HG03066 (cell line): ENCODE measurements around the gene MICAL3.
"Not testable (repeated sequence)": the region's sequence is repeated elsewhere in the genome, so short reads cannot be mapped to it uniquely, and the experiment has no call there.

ENCODE experiments used
- ATAC-seq: cut with Tn5 transposase; IDR thresholded peaks from one replicate; pipeline ENCODE4 v1.9.1; 2021; ENCODE audit warnings: low read depth; ENCODE audit not compliant: unreplicated experiment

MICAL3 gene

GRCh38 chr22:18001040-18001893 is 23.1 kb downstream of the MICAL3 start:
- no peak for ATAC-seq

- ATAC-seq = no peak
These were observed 23.8 kb downstream of the MICAL3 start for GRCh38 chr22:18000441-18001039.

- no peak for ATAC-seq
These were observed 24.5 kb downstream of the MICAL3 start for GRCh38 chr22:17999851-18000250.

DNA sequence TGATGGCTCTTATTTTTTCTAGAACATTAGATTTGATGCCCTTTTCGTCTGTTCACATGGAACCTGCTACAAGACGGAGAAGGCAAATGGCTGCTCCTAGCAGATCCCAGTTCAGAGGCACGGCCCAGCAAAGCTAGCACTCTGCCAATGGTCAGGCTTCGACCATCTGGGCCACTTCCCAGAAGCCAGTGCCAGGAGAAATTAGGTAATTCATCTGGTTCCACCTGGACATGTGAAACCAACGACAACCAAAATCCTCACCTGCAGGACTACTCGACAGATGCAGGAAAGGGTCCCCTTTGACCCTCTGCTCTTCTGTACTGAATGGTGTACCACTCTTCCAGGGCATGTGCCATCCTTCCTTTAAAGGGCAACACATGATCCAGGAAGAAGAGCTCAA is 25.4 kb downstream of the MICAL3 start:
- ATAC-seq = no peak

- no peak for ATAC-seq
These were observed 26.9 kb downstream of the MICAL3 start for GRCh38 chr22:17997456-17997855.

GRCh38 chr22:17995256-17995655 is 29.1 kb downstream of the MICAL3 start:
- not testable (repeated sequence) for ATAC-seq

DNA sequence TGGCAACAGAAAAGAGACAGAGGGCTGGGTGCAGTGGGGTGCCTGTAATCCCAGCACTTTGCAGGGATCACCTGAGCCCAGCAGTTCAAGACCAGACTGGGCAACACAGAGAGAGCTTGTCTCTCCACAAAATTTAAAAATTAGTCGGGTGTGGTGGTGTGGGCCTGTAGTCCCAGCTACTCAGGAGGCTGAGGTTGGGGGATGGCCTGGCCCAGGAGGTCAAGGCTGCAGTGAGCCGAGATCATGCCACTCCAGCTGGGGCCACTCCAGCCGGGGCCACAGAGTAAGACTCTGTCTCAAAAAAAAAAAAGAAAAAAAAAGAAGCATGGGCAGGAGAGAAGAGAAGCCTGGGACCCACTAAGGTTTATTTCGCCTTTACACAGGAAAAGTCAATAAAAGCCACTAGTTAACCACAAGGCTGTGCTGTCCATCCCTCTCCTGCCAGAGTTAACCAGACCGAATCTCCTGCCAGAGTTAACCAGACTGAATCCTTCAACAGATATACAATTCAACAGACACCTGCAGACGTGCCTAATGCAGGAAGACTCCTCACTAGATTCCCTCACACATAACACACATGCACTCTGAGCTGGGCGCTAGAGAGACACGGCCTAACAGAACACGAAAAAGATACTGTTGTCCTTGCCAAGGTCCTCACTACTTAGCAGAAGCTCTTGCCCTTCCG is 29.8 kb downstream of the MICAL3 start:
- ATAC-seq = no peak

DNA sequence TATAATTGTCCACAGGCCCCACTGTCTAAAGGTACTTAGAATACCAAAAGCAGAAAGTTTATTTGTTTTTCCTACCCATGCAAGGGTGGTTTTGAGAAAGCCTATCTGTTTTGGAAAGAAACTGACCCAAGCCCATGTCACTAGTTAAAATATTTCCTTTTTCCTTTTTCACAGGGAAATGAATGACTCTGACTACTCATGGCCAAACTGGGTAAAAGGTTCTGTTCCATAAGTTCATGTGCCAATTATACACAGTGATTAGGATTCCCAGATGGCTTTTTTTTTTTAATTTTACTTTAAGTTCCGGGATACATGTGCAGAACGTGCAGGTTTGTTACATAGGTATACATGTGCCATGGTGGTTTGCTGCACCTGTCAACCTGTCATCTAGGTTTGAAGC is 31.4 kb downstream of the MICAL3 start:
- ATAC-seq = not testable (repeated sequence)

GRCh38 chr22:17991992-17992391 is 32.4 kb downstream of the MICAL3 start:
- not testable (repeated sequence) for ATAC-seq

GRCh38 chr22:17990942-17991341 is 33.4 kb downstream of the MICAL3 start:
- ATAC-seq = no peak

DNA sequence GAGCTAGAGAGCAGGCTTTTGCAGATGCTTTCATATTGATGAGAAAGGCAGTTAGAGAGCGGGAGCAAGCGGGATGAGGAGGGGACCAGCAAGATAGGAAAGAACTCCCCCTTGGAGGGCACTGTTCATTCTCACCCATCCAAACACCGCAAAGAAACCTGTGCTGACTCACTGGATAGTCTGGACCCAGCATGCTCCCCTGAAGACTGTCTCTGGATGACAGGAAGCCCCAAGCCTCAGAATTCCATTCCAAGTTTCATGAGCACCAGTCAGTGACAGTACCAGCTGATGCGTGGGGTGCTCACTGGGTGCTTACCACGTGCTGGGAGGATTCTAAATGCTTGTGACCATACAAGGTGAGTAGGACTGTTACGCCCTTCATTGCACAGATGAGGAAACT is 34.2 kb downstream of the MICAL3 start:
- no peak for ATAC-seq

DNA sequence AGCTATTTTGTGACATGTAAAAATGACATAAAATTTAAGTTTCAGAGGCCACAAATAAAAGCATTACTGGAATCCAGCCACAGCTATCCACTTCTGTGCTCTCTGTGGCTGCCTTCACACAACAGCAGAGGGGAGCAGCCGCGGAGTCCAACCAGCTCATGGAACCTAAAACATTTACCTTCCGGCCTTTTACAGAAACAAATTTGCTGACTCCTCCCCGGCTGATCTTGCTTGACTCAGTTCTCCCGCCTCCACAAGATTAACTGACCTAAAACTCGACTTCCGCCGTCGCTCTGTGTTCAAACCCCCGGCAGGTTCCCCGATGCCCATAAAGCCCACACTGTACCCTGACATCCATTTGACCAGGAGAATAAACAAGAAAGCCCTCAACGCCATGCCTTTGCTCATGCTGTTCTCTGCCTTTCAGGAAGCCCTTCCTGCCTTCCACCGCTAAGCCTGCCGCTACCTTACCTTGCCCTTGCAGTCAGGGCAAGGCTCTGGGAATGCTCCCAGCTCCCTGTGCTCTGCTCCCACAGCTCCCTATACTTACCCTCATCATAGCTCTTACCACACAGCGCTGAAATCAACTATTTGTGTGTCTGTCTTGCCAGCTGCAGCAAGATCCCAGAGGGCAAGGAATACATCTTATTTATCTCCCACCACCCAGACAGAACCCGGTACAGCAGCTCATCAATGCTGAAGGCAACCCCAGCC is 35.4 kb downstream of the MICAL3 start:
- no peak for ATAC-seq

GRCh38 chr22:17985606-17986005 is 38.8 kb downstream of the MICAL3 start:
- ATAC-seq = no peak

- ATAC-seq = not testable (repeated sequence)
These were observed 39.3 kb downstream of the MICAL3 start for GRCh38 chr22:17985071-17985470.

GRCh38 chr22:17984114-17984513 is 40.2 kb downstream of the MICAL3 start:
- no peak for ATAC-seq

DNA sequence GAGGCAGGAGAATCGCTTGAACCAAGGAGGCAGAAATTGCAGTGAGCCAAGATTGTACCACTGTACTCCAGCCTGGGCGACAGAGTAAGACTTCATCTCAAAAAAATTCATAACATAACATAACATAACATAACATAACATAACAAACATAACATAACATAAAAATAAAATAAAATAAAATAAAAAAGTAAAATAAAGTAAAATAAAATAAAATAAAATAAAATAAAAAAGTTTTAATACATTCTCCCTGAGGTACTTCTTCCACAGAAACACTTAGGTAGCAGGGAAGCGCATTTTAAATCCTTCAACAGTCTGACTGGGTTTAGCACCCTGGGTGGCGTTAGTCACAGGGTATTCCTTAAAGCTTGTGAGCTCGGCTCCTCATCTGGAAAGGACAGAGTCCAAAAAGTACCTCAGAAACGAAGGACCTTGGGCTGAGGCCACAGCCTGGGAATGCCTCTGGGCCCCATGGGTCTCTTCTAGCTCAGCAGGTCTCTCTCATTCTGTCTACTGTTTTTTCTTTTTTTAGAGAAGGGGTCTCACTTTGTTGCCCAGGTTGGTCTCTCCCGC is 41.7 kb downstream of the MICAL3 start:
- no peak for ATAC-seq

DNA sequence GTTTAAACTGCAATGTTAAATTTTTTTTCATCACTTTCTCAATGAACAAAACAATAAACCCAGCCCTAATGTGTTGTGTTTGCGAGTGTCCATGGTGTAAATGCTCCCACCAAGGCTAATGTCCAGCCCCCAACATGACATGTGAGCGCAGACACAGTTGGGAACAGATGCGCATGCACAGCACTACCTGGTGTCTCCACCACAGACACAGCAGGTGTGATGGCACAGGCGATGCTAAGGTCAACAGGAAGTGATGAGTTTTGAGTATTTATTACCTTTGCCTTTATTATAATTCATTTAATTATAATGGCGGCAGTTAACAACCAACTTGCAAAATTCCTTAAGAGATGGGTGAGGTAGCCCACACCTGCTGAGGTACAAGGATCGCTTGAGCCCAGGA is 42.9 kb downstream of the MICAL3 start:
- no peak for ATAC-seq

GRCh38 chr22:17980638-17981051 is 43.7 kb downstream of the MICAL3 start:
- no peak for ATAC-seq

DNA sequence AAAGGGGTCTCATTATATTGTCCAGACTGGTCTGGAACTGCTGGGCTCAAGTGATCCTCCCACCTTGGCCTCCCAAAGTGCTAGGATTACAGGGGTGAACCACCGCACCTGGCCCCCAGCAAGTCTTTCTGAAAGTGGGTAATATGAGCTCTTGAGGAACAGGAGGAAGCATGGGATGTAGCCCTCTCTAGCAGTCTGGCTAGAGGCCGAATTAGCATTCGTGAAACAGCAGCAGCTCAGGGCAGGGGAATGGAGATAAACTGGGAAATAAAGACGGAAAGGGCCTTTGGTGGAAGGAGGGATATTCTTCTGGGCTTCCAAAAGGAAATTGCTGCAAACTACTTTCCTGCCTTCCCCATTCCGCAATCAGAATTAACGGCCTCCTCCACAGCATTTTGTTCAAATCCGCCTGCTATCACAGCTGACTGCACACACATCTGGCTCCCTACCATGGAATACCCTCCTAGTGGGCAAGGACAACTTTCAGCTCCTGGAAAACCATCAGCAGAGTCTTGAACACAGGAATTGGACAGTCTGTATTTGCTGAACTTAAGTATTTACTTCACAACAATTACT is 44.3 kb downstream of the MICAL3 start:
- no peak for ATAC-seq

DNA sequence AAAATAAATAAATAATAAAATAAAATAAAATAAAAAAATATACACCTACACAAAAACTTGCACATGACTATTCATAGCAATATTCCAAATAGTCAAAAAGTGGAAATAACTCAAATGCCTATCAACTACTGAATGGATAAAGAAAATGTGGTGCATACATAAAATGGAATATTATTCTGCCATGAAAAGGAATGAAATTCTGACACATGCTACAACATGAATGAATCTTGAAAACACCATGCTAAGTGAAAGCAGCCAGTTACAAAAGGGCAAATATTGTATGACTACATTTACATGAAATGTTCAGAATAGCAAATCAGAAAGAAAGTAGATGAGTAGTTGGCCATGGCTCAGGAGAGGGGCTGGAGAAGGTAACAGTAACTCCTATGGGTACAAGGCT is 46.3 kb downstream of the MICAL3 start:
- ATAC-seq = no peak
